GM12892 (cell line): ENCODE results near the gene CCDC102A.

Experiments used
- POLR2A ChIP-seq: IDR thresholded peaks from 2 replicates; pipeline ENCODE4 v1.6.1; 2011; ENCODE audit warnings: low read depth, low read length, control low read depth
- POLR2AphosphoS5 ChIP-seq: IDR thresholded peaks from 2 replicates; pipeline ENCODE4 v1.6.1; 2011; ENCODE audit warnings: low read depth, low read length, control low read depth
- TAF1 ChIP-seq: IDR thresholded peaks from 2 replicates; pipeline ENCODE4 v1.6.1; 2011; ENCODE audit warnings: low read depth, mild to moderate bottlenecking, control low read depth, low read length, borderline replicate concordance

- TF ChIP-seq POLR2A (no peak), TAF1 (no peak), POLR2AphosphoS5 (no peak)
Observed at GRCh38 chr16:57559072-57559790, 22.9 kb upstream of the CCDC102A start.
